NCI-H187 treated with DMSO at 0.1 percent for 48 hours (cell line): ENCODE data around the gene HIKESHI.

Source experiments
- DNase-seq: peaks from one replicate; lab custom pipeline; 2025; lab: John Stamatoyannopoulos, UW

HIKESHI gene

DNA sequence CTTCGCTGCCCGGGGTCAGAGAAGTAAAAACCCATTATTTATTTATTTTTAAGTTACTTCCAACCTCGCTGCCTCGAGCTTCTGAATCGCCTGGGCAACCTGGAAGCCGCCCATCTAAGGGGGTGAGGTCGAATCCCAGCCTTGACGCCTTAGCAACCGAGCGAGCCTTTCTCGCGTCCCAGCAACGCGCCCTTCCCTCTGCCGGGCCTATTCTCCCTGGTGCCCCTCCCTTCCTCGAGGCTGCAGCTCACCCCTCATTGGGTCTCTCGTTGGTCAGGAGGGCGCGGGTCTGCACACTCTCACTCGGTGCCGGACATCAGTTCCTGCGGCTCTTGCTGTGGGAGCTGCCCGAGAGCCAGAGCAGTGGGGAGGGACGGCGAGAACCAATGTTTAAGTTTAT, 72.5 kb downstream of the HIKESHI start, which contains the start of gene CCDC81:
Gene CCDC81 (plus strand): TSS at position 302 of the 400 bp plus-strand sequence. CDS start 277 bp downstream, outside the sequence.
- DNase-seq: no peak

DNA sequence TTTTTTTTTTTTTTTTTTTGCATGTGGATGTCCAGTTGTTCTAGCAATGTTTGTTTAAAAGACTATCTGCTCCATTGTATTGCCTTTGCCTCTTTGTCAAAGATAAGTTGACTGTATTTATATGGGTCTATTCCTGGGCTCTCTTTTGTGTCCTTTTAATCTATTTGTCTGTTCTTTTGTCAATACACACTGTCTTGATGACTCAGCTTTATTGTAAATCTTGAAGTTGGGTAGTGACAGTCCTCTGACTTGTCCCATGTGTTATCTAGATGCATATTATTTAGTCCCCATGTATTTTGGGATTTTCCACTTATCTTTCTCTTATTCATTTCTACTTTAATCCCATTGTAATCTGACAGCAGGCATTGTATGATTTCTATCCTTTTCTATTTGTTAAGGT, 75.9 kb downstream of the HIKESHI start:
- no peak for DNase-seq

- no peak for DNase-seq
Measured at GRCh38 chr11:86380295-86381059, 78.4 kb downstream of the HIKESHI start.

DNA sequence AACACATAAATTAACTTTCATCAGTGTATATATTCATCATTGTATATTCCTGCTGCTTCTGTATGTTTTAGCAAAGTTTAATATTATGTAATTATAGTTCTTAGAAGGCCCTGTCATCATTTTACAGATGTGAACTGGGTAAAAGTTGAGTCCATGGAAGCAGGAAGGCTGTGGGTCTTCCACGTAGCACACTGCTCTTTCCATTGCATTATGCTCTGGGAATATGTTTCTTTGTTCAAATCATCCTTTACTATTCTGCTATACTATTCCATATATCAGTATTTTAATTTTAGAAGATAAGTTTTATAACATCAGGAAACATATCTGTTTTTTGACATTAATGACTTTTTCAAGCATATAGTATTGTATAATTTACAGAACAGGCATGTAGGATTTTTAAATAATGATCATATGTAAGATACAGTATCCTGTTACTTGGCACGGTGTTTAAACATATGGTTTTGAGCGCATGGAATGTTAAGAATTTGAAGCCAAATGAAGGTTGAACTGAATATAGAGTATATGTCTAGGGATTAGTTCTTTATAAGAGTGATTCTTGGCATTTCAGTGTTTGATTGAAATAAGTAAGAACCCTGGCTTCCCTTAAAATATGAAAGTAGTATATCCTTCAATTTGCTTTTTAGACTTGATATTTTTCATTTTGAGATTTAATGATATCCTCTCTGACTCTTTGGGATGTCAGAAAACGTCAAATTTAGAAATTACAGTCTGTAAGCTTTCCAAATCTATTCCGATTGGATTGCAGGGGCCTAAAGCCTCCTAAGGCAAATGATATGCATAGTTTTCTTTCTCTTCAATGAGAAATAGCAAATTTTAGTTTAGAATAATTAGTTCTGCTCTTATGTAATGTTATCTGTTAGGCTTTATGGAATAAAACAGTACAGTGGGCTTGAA, 81.3 kb downstream of the HIKESHI start:
- no peak for DNase-seq

DNA sequence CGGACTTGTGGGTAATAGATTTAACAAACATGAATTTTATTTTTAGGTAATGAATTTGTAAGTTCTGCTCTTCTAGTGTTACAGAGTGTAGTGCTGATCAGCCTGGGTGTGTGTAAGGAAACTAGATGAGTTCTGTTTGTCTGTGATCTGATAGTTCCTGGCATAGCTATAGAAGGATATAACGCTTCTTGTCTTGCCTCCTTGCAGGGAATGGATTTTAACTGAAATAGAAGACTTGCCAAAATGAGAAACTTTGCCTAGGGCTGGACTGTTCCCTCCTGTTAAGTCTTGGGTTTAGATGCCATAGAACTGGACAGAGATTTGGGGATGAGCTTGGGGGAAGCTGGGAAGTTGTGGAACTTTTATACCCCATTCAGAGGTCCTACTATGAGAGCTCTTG, 84.2 kb downstream of the HIKESHI start:
- no peak for DNase-seq

DNA sequence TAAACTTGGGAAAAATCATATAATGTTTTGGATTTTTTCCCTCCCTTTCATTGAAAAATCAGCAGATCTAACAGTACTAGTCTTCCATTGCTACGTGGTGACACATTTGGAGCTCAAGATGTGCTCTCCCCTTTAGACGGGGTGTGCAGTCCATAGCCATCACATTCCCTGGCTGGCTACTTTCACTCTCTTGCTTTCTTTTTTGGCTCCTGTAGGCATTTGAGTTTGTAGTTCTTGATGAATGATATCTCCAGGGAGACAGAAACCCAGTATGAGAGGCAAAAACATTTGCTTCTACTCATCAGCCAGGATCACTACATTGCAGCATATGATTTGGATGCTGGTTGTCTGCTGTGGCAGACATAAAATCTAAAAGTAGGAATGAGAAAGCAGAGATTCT, 84.7 kb downstream of the HIKESHI start:
- no peak for DNase-seq

- no peak for DNase-seq
Measured at GRCh38 chr11:86388198-86388597, 86.2 kb downstream of the HIKESHI start.

GRCh38 chr11:86390487-86390886, 88.4 kb downstream of the HIKESHI start:
- no peak for DNase-seq

GRCh38 chr11:86395061-86395551, 93.1 kb downstream of the HIKESHI start:
- DNase-seq: no peak
